DOHH2 (cell line): Measurements from ENCODE around the gene PARP9.

Experiments
- H3F3A ChIP-seq: fragments of 200-600 bp; sonication (generic), shearing (Covaris generic); 2 replicates; pipeline ENCODE4 v1.6.0; 2016; ENCODE audit warnings: antibody characterized with exemption, mild to moderate bottlenecking; ENCODE audit not compliant: control insufficient read depth, insufficient read depth
- H3K27ac ChIP-seq: fragments of 200-600 bp; sonication (generic); 2 replicates; pipeline ENCODE4 v1.5.1; 2014; ENCODE audit warnings: low read depth, mild to moderate bottlenecking, low read length, moderate library complexity
- H3K27me3 ChIP-seq: fragments of 200-600 bp; sonication (generic); 2 replicates; pipeline ENCODE4 v1.6.1; 2014; ENCODE audit warnings: mild to moderate bottlenecking, low read length, mixed read lengths; ENCODE audit not compliant: control insufficient read depth
- H3K36me3 ChIP-seq: fragments of 200-600 bp; sonication (generic); 2 replicates; pipeline ENCODE4 v1.6.1; 2014; ENCODE audit warnings: mild to moderate bottlenecking, low read length, moderate library complexity, mixed read lengths; ENCODE audit not compliant: control insufficient read depth
- H3K4me1 ChIP-seq: fragments of 200-600 bp; sonication (generic); 2 replicates; pipeline ENCODE4 v1.6.1; 2014; ENCODE audit warnings: mild to moderate bottlenecking, low read length, mixed read lengths; ENCODE audit not compliant: control insufficient read depth
- H3K4me2 ChIP-seq: fragments of 200-600 bp; sonication (generic); 2 replicates; pipeline ENCODE4 v1.6.0; 2014; ENCODE audit warnings: mild to moderate bottlenecking, low read length, moderate library complexity
- H3K4me3 ChIP-seq: fragments of 200-600 bp; sonication (generic); 2 replicates; pipeline ENCODE4 v1.5.1; 2014; ENCODE audit warnings: mild to moderate bottlenecking, low read length, mixed read lengths
- H3K79me2 ChIP-seq: fragments of 200-600 bp; sonication (generic); 2 replicates; pipeline ENCODE4 v1.6.1; 2014; ENCODE audit warnings: mild to moderate bottlenecking, low read length, mixed read lengths; ENCODE audit not compliant: control insufficient read depth
- H3K9me2 ChIP-seq: fragments of 200-600 bp; sonication (generic); replicated peaks from 2 replicates; pipeline ENCODE4 v1.6.1; 2014; ENCODE audit warnings: mild to moderate bottlenecking, low read length, mixed read lengths; ENCODE audit not compliant: control insufficient read depth
- H3K9me3 ChIP-seq: fragments of 200-600 bp; sonication (generic); 2 replicates; pipeline ENCODE4 v1.6.1; 2014; ENCODE audit warnings: antibody characterized with exemption, low read length, mixed read lengths; ENCODE audit not compliant: control insufficient read depth, insufficient read depth
- H4K20me1 ChIP-seq: fragments of 200-600 bp; sonication (generic); 2 replicates; pipeline ENCODE4 v1.6.0; 2014; ENCODE audit warnings: low read depth, mild to moderate bottlenecking, antibody characterized with exemption, low read length, moderate library complexity; ENCODE audit not compliant: control insufficient read depth, insufficient read depth
- CTCF ChIP-seq: fragments of 200-600 bp; sonication (generic); IDR thresholded peaks from one replicate; pipeline ENCODE4 v1.5.1; 2014; ENCODE audit warnings: antibody characterized with exemption, mild to moderate bottlenecking, low read depth, low read length; ENCODE audit not compliant: poor library complexity, severe bottlenecking
- EZH2phosphoT487 ChIP-seq: fragments of 200-600 bp; sonication (generic); IDR thresholded peaks from 2 replicates; pipeline ENCODE4 v1.6.1; 2017; ENCODE audit warnings: borderline replicate concordance, mild to moderate bottlenecking, antibody characterized with exemption, low read length, moderate library complexity, mixed read lengths

PARP9 gene

GRCh38 chr3:122564155-122564912 lies at the start of gene PARP9, which contains the start of gene DTX3L:
Gene PARP9 (minus strand): TSS chr3:122564300. CDS start chr3:122559620, 4,680 bp downstream.
Gene DTX3L (plus strand): TSS chr3:122564338. CDS start chr3:122564427, 89 bp downstream.
- TF ChIP-seq CTCF (no peak), EZH2phosphoT487 (no peak)
- Histone ChIP-seq H3K27ac (no peak within 1 kb of the TSS), H3K4me3 (peak within 1 kb of the TSS; percentile 77), H4K20me1 (no peaks in the 10 kb centered on the region), H3K9me2 (no peaks in the 10 kb centered on the region), H3K36me3 (no peaks in the 10 kb centered on the region), H3K9me3 (no peaks in the 10 kb centered on the region), H3K4me2 (peak within 1 kb of the TSS; percentile 92), H3F3A (peaks cover 6% of the 10 kb centered on the region; the same call in 1 of the 2 replicates), H3K4me1 (peaks cover 23% of the 10 kb centered on the region), H3K27me3 (no peaks in the 10 kb centered on the region), H3K79me2 (no peaks in the 10 kb centered on the region)

- H3K9me3 ChIP-seq, result no peaks in the 10 kb centered on the region
- no peak overlapping the region for H3K4me3 ChIP-seq
- no peak for TF ChIP-seq CTCF
- no peak for TF ChIP-seq EZH2phosphoT487
- no peaks in the 10 kb centered on the region for H3K79me2 ChIP-seq
- peaks cover 13% of the 10 kb centered on the region for H3K27me3 ChIP-seq
- no peaks in the 10 kb centered on the region for H3F3A ChIP-seq
- H3K36me3 ChIP-seq, result no peaks in the 10 kb centered on the region
- no peaks in the 10 kb centered on the region for H3K4me1 ChIP-seq
- no peak overlapping the region for H3K4me2 ChIP-seq
- no peaks in the 10 kb centered on the region for H4K20me1 ChIP-seq
- H3K9me2 ChIP-seq, result no peaks in the 10 kb centered on the region
- no peak overlapping the region for H3K27ac ChIP-seq
Observed at GRCh38 chr3:122612696-122613095, 48.6 kb upstream of the PARP9 start.

- TF ChIP-seq EZH2phosphoT487, result no peak
- TF ChIP-seq CTCF, result no peak
- Histone ChIP-seq H3K79me2 (no peaks in the 10 kb centered on the region), H3K9me3 (no peaks in the 10 kb centered on the region), H3K4me1 (no peaks in the 10 kb centered on the region), H3K36me3 (no peaks in the 10 kb centered on the region), H3F3A (no peaks in the 10 kb centered on the region), H4K20me1 (no peaks in the 10 kb centered on the region), H3K9me2 (no peaks in the 10 kb centered on the region), H3K27me3 (0 out of 2 replicates have a peak, but pooled peaks cover 4% of the 10 kb centered on the region), H3K4me3 (no peak overlapping the region), H3K4me2 (no peak overlapping the region), H3K27ac (no peak overlapping the region)
Observed at GRCh38 chr3:122609798-122610559, 45.9 kb upstream of the PARP9 start.
